HepG2 (cell line): ENCODE data around the gene RRAS. TPM values are rescaled to one million over a fixed set of nuclear protein-coding genes. Genes with fewer than 3 reads are reported as not detected.

Experiments used
- BCL6 ChIP-seq: IDR thresholded peaks from 2 replicates; pipeline ENCODE4 v1.6.1; 2016; ENCODE audit warnings: missing genetic modification reagents, missing compliant biosample characterization
- CCAR2 ChIP-seq: fragments of 200-400 bp; formaldehyde crosslinking; optimal IDR thresholded peaks from 2 replicates; pipeline ENCODE3; 2018; ENCODE audit warnings: low read depth, mild to moderate bottlenecking, low read length, moderate library complexity
- CCDC6 ChIP-seq: sonication (generic); formaldehyde crosslinking; IDR thresholded peaks from 2 replicates; pipeline ENCODE4 v1.8.1; 2022; ENCODE audit warnings: mild to moderate bottlenecking, missing genetic modification reagents, moderate library complexity
- HMGXB4 ChIP-seq, 2 experiments: sonication (generic) in 1 of 2; formaldehyde crosslinking in 1 of 2; IDR thresholded peaks; 2 replicates each; pipeline versions ENCODE4 v1.4.0 to v1.6.1; 2018 to 2020; ENCODE audit warnings: missing genetic modification reagents in 2 of 2, borderline replicate concordance in 1 of 2, low read depth in 1 of 2, mild to moderate bottlenecking in 1 of 2, missing biosample characterization in 1 of 2
- HNF1A ChIP-seq, 2 experiments: sonication (generic) in 1 of 2; formaldehyde crosslinking in 1 of 2; IDR thresholded peaks; 2 replicates each; pipeline versions ENCODE4 v1.4.0 to v1.6.1; 2016 to 2020; ENCODE audit warnings: borderline replicate concordance in 1 of 2, low read depth in 1 of 2, mild to moderate bottlenecking in 1 of 2, missing genetic modification reagents in 1 of 2
- KAT7 ChIP-seq: IDR thresholded peaks from 2 replicates; pipeline ENCODE4 v1.6.1; 2018; ENCODE audit warnings: borderline replicate concordance, missing compliant biosample characterization
- NFKB2 ChIP-seq: sonication (generic); formaldehyde crosslinking; IDR thresholded peaks from 2 replicates; pipeline ENCODE4 v1.4.0; 2020; ENCODE audit warnings: missing genetic modification reagents, borderline replicate concordance
- NR2F6 ChIP-seq, 2 experiments: IDR thresholded peaks; 2 replicates each; pipeline ENCODE4 v1.6.1; 2016; ENCODE audit warnings: antibody characterized with exemption in 1 of 2, mild to moderate bottlenecking in 1 of 2
- PRDM4 ChIP-seq: sonication (generic); formaldehyde crosslinking; IDR thresholded peaks from 2 replicates; pipeline ENCODE4 v1.9.0; 2021; ENCODE audit warnings: missing genetic modification reagents, borderline replicate concordance
- ZBTB43 ChIP-seq: sonication (generic); formaldehyde crosslinking; conservative IDR thresholded peaks from 2 replicates; pipeline ENCODE4 v1.4.0; 2020; ENCODE audit warnings: missing genetic modification reagents
- ZC3H4 ChIP-seq: sonication (generic); formaldehyde crosslinking; IDR thresholded peaks from 2 replicates; pipeline ENCODE4 v1.4.0; 2020; ENCODE audit warnings: missing genetic modification reagents, borderline replicate concordance
- ZNF10 ChIP-seq: sonication (generic); formaldehyde crosslinking; IDR thresholded peaks from 2 replicates; pipeline ENCODE4 v1.4.0; 2020; ENCODE audit warnings: mild to moderate bottlenecking, low read depth, missing genetic modification reagents, borderline replicate concordance
- ZNF205 ChIP-seq: IDR thresholded peaks from 2 replicates; pipeline ENCODE4 v1.6.1; 2018; ENCODE audit warnings: missing biosample characterization, missing genetic modification reagents
- ZNF446 ChIP-seq: sonication (generic); formaldehyde crosslinking; IDR thresholded peaks from 2 replicates; pipeline ENCODE4 v1.5.0; 2020; ENCODE audit warnings: mild to moderate bottlenecking, missing genetic modification reagents
- ZNF691 ChIP-seq: sonication (generic); formaldehyde crosslinking; IDR thresholded peaks from 2 replicates; pipeline ENCODE4 v1.4.0; 2020; ENCODE audit warnings: missing genetic modification reagents, low read depth, mild to moderate bottlenecking, borderline replicate concordance
- ZSCAN21 ChIP-seq: sonication (generic); formaldehyde crosslinking; IDR thresholded peaks from 2 replicates; pipeline ENCODE4 v1.8.0; 2022; ENCODE audit warnings: mild to moderate bottlenecking, missing genetic modification reagents, moderate library complexity, borderline replicate concordance
- polyA plus RNA-seq, 8 experiments: library from polyadenylated mRNA; depleted of rRNA in 3 of 8; stranded (reverse) in 7 of 8; unstranded in 1 of 8; fragments of >200 nt; fragmentation: Illumina TruSeq in 4 of 8; extraction: Trizol in 4 of 8; gene quantifications; 2 replicates each; pipeline versions ENCODE4 v1.2.1 to v1.2.3, GENCODE V29; 2011 to 2016; ENCODE audit warnings: low read depth in 4 of 8, missing spikeins in 1 of 8, mixed read lengths in 1 of 8; ENCODE audit not compliant: insufficient read depth in 1 of 8
- total RNA-seq, 5 experiments: library from RNA; depleted of rRNA; stranded (reverse); fragments of >200 nt; fragmentation: Illumina TruSeq; extraction: Trizol; gene quantifications; 2 replicates each; pipeline ENCODE4 v1.2.3, GENCODE V29; 2016; ENCODE audit warnings: low read depth in 1 of 5

The RRAS gene
- total and polyA plus RNA-seq, 2 of the 13 experiments (the other 11 are each of a cell fraction or from before 2014, with no cell fraction given), result 1.5 to 12.0 TPM

GRCh38 chr19:49677901-49678674 lies 38.1 kb upstream of the RRAS start (continued):
- TF ChIP-seq PRDM4 (CRISPR knock-in tag) (no peak), BCL6 (CRISPR knock-in tag) (no peak), ZNF446 (no peak), KAT7 (CRISPR knock-in tag) (no peak), ZSCAN21 (no peak), NFKB2 (CRISPR knock-in tag) (no peak), CCAR2 (no peak), CCDC6 (no peak), ZC3H4 (CRISPR knock-in tag) (no peak), NR2F6 (IDR thresholded peaks at IDR 0.05) (peak; percentile 90), NR2F6 (CRISPR knock-in tag; IDR thresholded peaks at IDR 0.05) (peak; percentile 68), ZNF691 (CRISPR knock-in tag) (no peak), HMGXB4 (CRISPR knock-in tag; IDR thresholded peaks at IDR 0.05; ENCODE audit: borderline replicate concordance in 1 of 2, low read depth in 1 of 2) (peak in 1 of 2 experiments; percentile 78; a peak in 2 of 4 replicates), ZNF10 (CRISPR knock-in tag) (no peak), HNF1A (IDR thresholded peaks at IDR 0.05; ENCODE audit: low read depth) (no peak), HNF1A (CRISPR knock-in tag; IDR thresholded peaks at IDR 0.05; ENCODE audit: borderline replicate concordance) (no peak), ZNF205 (CRISPR knock-in tag) (no peak), ZBTB43 (CRISPR knock-in tag) (no peak)
